HUES64 (cell line): ENCODE measurements around the gene CTNND2.

Experiments
- H3K27ac ChIP-seq: 2 replicates; pipeline ENCODE4 v1.7.0; 2013; ENCODE audit warnings: low read depth, low read length, inconsistent platforms
- H3K27me3 ChIP-seq: 2 replicates; pipeline ENCODE4 v1.6.1; 2013; ENCODE audit warnings: mild to moderate bottlenecking, low read length; ENCODE audit not compliant: insufficient read depth
- H3K36me3 ChIP-seq: 2 replicates; pipeline ENCODE4 v1.6.1; 2013; ENCODE audit warnings: mild to moderate bottlenecking, low read length; ENCODE audit not compliant: insufficient read depth
- H3K4me1 ChIP-seq: 2 replicates; pipeline ENCODE4 v1.6.1; 2013; ENCODE audit warnings: mild to moderate bottlenecking, low read length, moderate library complexity; ENCODE audit not compliant: insufficient read depth
- H3K4me3 ChIP-seq: 2 replicates; pipeline ENCODE4 v1.5.1; 2013; ENCODE audit warnings: mild to moderate bottlenecking, low read length, moderate library complexity
- H3K9ac ChIP-seq: 2 replicates; pipeline ENCODE4 v1.6.1; 2013; ENCODE audit warnings: mild to moderate bottlenecking, low read depth, low read length
- H3K9me3 ChIP-seq: 2 replicates; pipeline ENCODE4 v1.6.1; 2013; ENCODE audit warnings: low read depth, low read length; ENCODE audit not compliant: insufficient read depth
- WGBS: fragments of 150-250, 120-280 bp; methylation state at CpG from one replicate; pipeline ENCODE4 v1.1.7; 2013; ENCODE audit warnings: missing lambda C conversion rate; 5-methylcytosine and 5-hydroxymethylcytosine counted together

Gene CTNND2

DNA sequence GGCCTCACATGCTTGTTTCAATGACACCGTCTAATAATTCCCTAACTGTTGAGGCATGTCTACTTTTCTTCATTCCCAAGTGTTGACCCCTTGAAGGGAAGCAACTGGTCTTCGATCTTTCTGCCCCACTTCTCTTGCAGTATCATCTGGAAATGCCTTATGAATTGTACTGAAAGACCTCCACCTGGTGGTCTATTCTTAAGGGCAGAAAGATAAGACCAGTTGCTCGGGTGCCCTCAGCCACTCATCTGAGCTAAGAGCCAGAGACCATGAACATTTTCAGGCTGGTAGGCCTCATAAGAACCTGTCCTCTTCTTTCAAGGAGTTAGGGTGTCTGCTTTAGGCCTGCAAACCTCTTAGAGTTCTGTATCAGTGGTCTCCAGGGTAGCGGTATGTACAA, 542.5 kb downstream of the CTNND2 start:
- Histone ChIP-seq H3K27me3 (no peaks in the 10 kb centered on the region), H3K9ac (no peak overlapping the region), H3K9me3 (no peaks in the 10 kb centered on the region), H3K27ac (no peak overlapping the region), H3K36me3 (no peaks in the 10 kb centered on the region), H3K4me1 (no peaks in the 10 kb centered on the region), H3K4me3 (no peak overlapping the region)
- 97% methylated on average over 3 of the region's 4 CpGs for WGBS

DNA sequence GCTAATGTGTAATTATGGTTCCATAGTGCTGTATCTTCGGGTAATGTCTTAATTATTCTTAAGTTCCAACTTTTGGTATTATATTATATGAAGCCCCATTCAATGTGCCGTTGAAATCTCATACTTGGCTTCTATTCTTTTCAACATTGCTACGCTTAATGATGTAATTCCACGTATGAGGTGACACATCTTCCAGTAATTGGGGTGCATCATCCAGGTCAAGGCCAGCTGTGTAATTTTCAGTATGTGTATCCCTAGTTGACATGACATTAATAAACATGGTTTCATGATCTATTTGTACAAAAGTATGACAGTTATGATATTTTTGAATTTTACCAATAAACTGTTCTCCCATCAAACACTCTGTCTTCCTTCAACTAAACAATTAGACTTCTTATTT, 546.3 kb downstream of the CTNND2 start:
- Histone ChIP-seq H3K27me3 (no peaks in the 10 kb centered on the region), H3K36me3 (no peaks in the 10 kb centered on the region), H3K27ac (no peak overlapping the region), H3K9ac (no peak overlapping the region), H3K9me3 (no peaks in the 10 kb centered on the region; the same call in 1 of the 2 replicates), H3K4me3 (no peak overlapping the region), H3K4me1 (no peaks in the 10 kb centered on the region)
- 54% methylated on average over 3 of the region's 4 CpGs for WGBS

DNA sequence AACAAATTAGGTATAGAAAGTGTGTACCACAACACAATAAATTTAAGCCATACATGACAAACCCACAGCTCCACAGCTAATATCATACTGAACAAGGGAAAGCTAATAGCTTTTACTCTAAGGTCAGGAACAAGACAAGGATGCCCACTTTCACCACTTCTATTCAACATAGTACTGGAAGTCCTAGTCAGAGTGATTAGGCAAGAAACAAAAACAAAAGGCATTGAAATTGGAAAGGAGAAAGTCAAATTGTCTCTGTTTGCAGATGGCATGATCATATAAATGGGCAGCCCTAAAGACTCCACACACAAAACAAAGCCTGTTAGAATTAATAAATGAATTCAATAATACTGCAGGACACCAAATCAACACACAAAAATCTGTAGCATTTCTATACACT, 548.8 kb downstream of the CTNND2 start:
- H3K4me1 ChIP-seq = no peaks in the 10 kb centered on the region
- H3K27ac ChIP-seq = no peak overlapping the region
- H3K27me3 ChIP-seq = no peaks in the 10 kb centered on the region
- no peaks in the 10 kb centered on the region for H3K36me3 ChIP-seq
- H3K9me3 ChIP-seq = no peaks in the 10 kb centered on the region; the same call in 1 of the 2 replicates
- H3K9ac ChIP-seq = no peak overlapping the region
- no peak overlapping the region for H3K4me3 ChIP-seq

- Histone ChIP-seq H3K36me3 (no peaks in the 10 kb centered on the region), H3K4me1 (no peaks in the 10 kb centered on the region), H3K4me3 (no peak overlapping the region), H3K27me3 (no peaks in the 10 kb centered on the region), H3K9ac (no peak overlapping the region), H3K27ac (no peak overlapping the region), H3K9me3 (no peaks in the 10 kb centered on the region)
- 88% methylated on average over 16 of the region's 16 CpGs for WGBS
Observed at GRCh38 chr5:11346336-11346735, 557.9 kb downstream of the CTNND2 start.

DNA sequence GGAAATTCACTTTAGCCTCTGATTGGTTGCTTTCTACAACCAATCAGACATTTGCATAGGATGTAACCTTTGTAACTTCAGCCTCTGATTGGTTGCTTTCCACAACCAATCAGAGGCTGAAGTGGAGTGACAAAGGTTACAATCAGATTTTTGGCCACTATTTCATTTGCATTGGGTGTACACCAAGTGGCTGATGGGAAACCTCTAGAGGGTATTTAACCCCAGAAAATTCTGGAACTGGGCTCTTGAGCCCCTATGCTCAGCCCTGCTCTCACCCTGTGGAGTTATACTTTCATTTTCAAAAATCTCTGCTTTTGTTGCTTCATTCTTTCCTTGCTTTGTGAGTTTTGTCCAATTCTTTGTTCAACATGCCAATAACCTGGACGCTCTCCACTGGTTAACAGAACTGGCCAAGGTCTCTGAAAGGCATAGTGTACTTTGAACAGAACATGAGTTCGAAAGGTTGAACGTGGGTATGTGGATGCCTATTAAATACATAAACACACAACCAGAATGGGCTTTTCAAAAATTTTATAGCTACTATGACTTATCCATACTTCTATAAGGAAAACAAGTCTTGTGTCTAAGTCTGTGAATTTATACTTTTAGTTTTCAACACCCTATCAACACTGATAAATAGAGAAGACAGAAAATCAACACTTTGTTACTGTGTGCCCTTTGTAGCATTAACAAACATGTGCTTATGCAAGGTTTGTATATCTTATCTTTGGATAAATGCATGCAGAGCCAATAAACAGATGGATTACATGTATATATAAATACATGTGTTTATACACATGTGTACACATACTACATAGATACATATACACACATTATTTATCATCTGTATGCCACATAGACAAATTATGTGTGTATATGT, 568.1 kb downstream of the CTNND2 start:
- 100% methylated on average over 2 of the region's 3 CpGs for WGBS
- H3K4me1 ChIP-seq = no peaks in the 10 kb centered on the region; the same call in 1 of the 2 replicates
- no peak overlapping the region for H3K27ac ChIP-seq
- no peak overlapping the region for H3K4me3 ChIP-seq
- no peaks in the 10 kb centered on the region for H3K9me3 ChIP-seq
- H3K27me3 ChIP-seq = no peaks in the 10 kb centered on the region
- H3K9ac ChIP-seq = no peak overlapping the region
- H3K36me3 ChIP-seq = no peaks in the 10 kb centered on the region

DNA sequence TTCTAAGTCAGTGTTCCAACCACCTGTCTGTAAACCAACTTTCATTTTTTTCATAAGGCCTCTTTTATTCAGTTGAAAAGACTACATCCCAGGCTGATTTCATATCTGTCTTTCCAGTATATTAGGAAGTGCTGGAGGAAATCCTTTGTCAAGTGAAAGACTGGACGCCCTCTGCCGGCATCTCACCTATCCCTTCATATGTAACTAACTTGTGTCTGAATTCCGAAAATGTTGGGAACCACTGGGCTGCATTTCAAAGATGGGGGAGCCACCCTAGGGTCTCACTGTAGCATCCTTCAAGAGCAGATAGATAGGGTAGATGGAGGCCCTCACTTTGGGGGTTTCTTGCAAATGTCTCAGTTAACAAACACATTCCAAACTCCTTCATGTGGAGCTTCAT, 569.8 kb downstream of the CTNND2 start:
- no peaks in the 10 kb centered on the region for H3K36me3 ChIP-seq
- WGBS = 73% methylated on average over 1 of the region's 3 CpGs
- no peaks in the 10 kb centered on the region for H3K27me3 ChIP-seq
- no peaks in the 10 kb centered on the region; the same call in 1 of the 2 replicates for H3K4me1 ChIP-seq
- no peak overlapping the region for H3K9ac ChIP-seq
- H3K27ac ChIP-seq = no peak overlapping the region
- H3K4me3 ChIP-seq = no peak overlapping the region
- no peaks in the 10 kb centered on the region for H3K9me3 ChIP-seq

- Histone ChIP-seq H3K27ac (no peak overlapping the region), H3K9ac (no peak overlapping the region), H3K4me3 (no peak overlapping the region), H3K4me1 (peaks cover 6% of the 10 kb centered on the region; the same call in 1 of the 2 replicates), H3K27me3 (no peaks in the 10 kb centered on the region), H3K9me3 (no peaks in the 10 kb centered on the region), H3K36me3 (no peaks in the 10 kb centered on the region)
- 95% methylated on average over 5 of the region's 5 CpGs for WGBS
Observed at GRCh38 chr5:11329679-11330078, 574.6 kb downstream of the CTNND2 start.

- WGBS = 93% methylated on average over 5 of the region's 5 CpGs
- Histone ChIP-seq H3K9me3 (no peaks in the 10 kb centered on the region), H3K36me3 (no peaks in the 10 kb centered on the region), H3K4me3 (no peak overlapping the region), H3K4me1 (peaks cover 7% of the 10 kb centered on the region; the same call in 1 of the 2 replicates), H3K9ac (no peak overlapping the region), H3K27me3 (no peaks in the 10 kb centered on the region), H3K27ac (no peak overlapping the region)
Observed at GRCh38 chr5:11324521-11325289, 579.5 kb downstream of the CTNND2 start.

DNA sequence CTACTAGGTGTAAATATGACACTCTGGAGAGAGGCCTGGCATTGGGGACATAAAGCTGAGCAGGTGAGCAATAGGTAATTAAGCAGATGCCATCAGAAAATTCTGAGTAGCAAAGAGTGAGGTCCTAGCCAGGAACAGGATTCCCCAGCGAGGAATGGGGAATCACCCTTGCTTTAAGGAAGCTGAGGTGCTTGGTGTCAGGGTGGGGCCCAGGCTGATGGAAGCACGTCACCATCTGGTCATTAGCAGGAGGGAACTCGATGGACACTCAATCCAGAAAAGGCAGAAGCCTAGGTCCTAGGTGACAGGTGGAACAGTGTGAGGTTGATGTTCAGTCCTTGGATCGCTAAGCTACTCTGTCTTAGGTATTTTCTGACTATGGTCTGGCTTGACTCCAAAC, 580.5 kb downstream of the CTNND2 start:
- peaks cover 7% of the 10 kb centered on the region; the same call in 1 of the 2 replicates for H3K4me1 ChIP-seq
- H3K9ac ChIP-seq = no peak overlapping the region
- no peaks in the 10 kb centered on the region for H3K27me3 ChIP-seq
- no peak overlapping the region for H3K27ac ChIP-seq
- H3K36me3 ChIP-seq = no peaks in the 10 kb centered on the region
- H3K4me3 ChIP-seq = no peak overlapping the region
- H3K9me3 ChIP-seq = no peaks in the 10 kb centered on the region
- WGBS = 94% methylated on average over 4 of the region's 4 CpGs

- 96% methylated on average over 2 of the region's 2 CpGs for WGBS
- Histone ChIP-seq H3K9me3 (no peaks in the 10 kb centered on the region), H3K4me1 (peaks cover 7% of the 10 kb centered on the region; the same call in 1 of the 2 replicates), H3K4me3 (no peak overlapping the region), H3K27ac (no peak overlapping the region), H3K9ac (no peak overlapping the region), H3K27me3 (no peaks in the 10 kb centered on the region), H3K36me3 (no peaks in the 10 kb centered on the region)
Observed at GRCh38 chr5:11322133-11322532, 582.1 kb downstream of the CTNND2 start.

GRCh38 chr5:11319836-11320580, 584.2 kb downstream of the CTNND2 start:
- H3K9me3 ChIP-seq = no peaks in the 10 kb centered on the region
- no peaks in the 10 kb centered on the region for H3K27me3 ChIP-seq
- H3K4me1 ChIP-seq = peaks cover 4% of the 10 kb centered on the region; the same call in 1 of the 2 replicates
- no peaks in the 10 kb centered on the region for H3K36me3 ChIP-seq
- H3K27ac ChIP-seq = no peak overlapping the region
- no peak overlapping the region for H3K9ac ChIP-seq
- 95% methylated on average over 6 of the region's 7 CpGs for WGBS
- no peak overlapping the region for H3K4me3 ChIP-seq
